ENCODE results near the gene SLC35F4.

- TF ChIP-seq, protein P1, sequence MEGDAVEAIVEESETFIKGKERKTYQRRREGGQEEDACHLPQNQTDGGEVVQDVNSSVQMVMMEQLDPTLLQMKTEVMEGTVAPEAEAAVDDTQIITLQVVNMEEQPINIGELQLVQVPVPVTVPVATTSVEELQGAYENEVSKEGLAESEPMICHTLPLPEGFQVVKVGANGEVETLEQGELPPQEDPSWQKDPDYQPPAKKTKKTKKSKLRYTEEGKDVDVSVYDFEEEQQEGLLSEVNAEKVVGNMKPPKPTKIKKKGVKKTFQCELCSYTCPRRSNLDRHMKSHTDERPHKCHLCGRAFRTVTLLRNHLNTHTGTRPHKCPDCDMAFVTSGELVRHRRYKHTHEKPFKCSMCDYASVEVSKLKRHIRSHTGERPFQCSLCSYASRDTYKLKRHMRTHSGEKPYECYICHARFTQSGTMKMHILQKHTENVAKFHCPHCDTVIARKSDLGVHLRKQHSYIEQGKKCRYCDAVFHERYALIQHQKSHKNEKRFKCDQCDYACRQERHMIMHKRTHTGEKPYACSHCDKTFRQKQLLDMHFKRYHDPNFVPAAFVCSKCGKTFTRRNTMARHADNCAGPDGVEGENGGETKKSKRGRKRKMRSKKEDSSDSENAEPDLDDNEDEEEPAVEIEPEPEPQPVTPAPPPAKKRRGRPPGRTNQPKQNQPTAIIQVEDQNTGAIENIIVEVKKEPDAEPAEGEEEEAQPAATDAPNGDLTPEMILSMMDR (IDR thresholded peaks at IDR 0.05; ENCODE audit: control extremely low read depth in 1 of 3, insufficient read depth in 1 of 3, low read depth in 1 of 3, low read length in 3 of 3): no peak
- TF ChIP-seq JUN (IDR thresholded peaks at IDR 0.05; ENCODE audit: low read depth, low read length) (no peak), POLR2A (IDR thresholded peaks at IDR 0.05; ENCODE audit: control extremely low read depth in 1 of 2, low read depth in 2 of 2, low read length in 2 of 2) (no peak), SRF (IDR thresholded peaks at IDR 0.05; ENCODE audit: low read depth, low read length) (no peak), SIX5 (IDR thresholded peaks at IDR 0.05; ENCODE audit: low read depth, low read length) (no peak), CEBPB (IDR thresholded peaks at IDR 0.05; ENCODE audit: low read depth, low read length) (no peak), SP2 (IDR thresholded peaks at IDR 0.05; ENCODE audit: low read length) (no peak)
Observed at GRCh38 chr14:57897144-57897748, 31.4 kb upstream of the SLC35F4 start.
